K562 (cell line): ENCODE measurements around the gene ERC2.

Experiments used
- CBX2 ChIP-seq: fragments of 200-600 bp; sonication (generic); IDR thresholded peaks from one replicate; pipeline ENCODE4 v1.6.1; 2012; ENCODE audit warnings: mild to moderate bottlenecking, low read length, inconsistent platforms; ENCODE audit not compliant: insufficient read depth, poor library complexity, severe bottlenecking
- CBX5 ChIP-seq: IDR thresholded peaks from 2 replicates; pipeline ENCODE4 v1.6.1; 2014; ENCODE audit warnings: low read depth, borderline replicate concordance
- KDM4B ChIP-seq, 2 experiments: fragments of 450-650 bp in 1 of 2; sonication (generic) in 1 of 2; IDR thresholded peaks; 2 replicates each; pipeline ENCODE4 v1.6.1; 2016 to 2017; ENCODE audit warnings: borderline replicate concordance in 2 of 2, antibody characterized with exemption in 1 of 2, low read depth in 1 of 2, mild to moderate bottlenecking in 1 of 2
- LCOR ChIP-seq: sonication (generic); formaldehyde crosslinking; IDR thresholded peaks from 2 replicates; pipeline ENCODE4 v1.8.0; 2022; ENCODE audit warnings: mild to moderate bottlenecking, missing genetic modification reagents
- MTA2 ChIP-seq: fragments of 450-650 bp; IDR thresholded peaks from 2 replicates; pipeline ENCODE4 v1.6.1; 2016; ENCODE audit warnings: low read depth
- POLR2A ChIP-seq: fragments of 450-650 bp; conservative IDR thresholded peaks from 2 replicates; pipeline ENCODE4 v1.6.1; 2016
- ZNF124 ChIP-seq: sonication (generic); formaldehyde crosslinking; IDR thresholded peaks from 2 replicates; pipeline ENCODE4 v1.8.1; 2022; ENCODE audit warnings: missing genetic modification reagents
- ZZZ3 ChIP-seq: fragments of 450-650 bp; IDR thresholded peaks from 2 replicates; pipeline ENCODE4 v1.6.1; 2016; ENCODE audit warnings: antibody characterized with exemption, mild to moderate bottlenecking, moderate library complexity
- TF ChIP-seq, protein P1 (sequence below), 3 experiments: IDR thresholded peaks in 2 of 3; conservative IDR thresholded peaks in 1 of 3; 2 replicates each; pipeline ENCODE4 v1.5.1; 2011 to 2012; ENCODE audit warnings: low read length in 3 of 3, mild to moderate bottlenecking in 3 of 3, control low read depth in 2 of 3, improper control_type of control experiment in 1 of 3, inconsistent platforms in 1 of 3, low read depth in 1 of 3, mixed read lengths in 1 of 3, moderate library complexity in 1 of 3; ENCODE audit not compliant: insufficient read depth in 2 of 3

DNA sequence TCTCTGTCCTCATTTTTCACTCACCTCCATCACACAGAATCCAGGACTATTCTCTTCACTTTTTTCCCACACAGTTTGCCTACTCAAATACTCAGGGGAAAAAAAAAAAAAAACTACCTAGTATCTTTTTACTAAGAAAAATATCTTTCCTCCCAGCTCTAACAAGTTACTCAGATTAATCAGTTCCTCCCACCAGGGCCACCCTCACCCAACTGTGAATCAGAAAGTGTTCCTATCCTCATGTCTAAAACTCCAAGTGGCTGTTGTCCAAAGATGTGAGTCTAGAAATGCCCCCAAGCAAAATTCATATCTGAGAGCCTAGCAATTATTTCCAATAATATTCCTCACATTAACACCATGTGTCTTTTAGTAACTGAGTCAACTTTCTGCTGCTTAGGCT, 268.0 kb downstream of the ERC2 start:
- no peak for TF ChIP-seq LCOR (CRISPR knock-in tag)
- TF ChIP-seq, protein P1, sequence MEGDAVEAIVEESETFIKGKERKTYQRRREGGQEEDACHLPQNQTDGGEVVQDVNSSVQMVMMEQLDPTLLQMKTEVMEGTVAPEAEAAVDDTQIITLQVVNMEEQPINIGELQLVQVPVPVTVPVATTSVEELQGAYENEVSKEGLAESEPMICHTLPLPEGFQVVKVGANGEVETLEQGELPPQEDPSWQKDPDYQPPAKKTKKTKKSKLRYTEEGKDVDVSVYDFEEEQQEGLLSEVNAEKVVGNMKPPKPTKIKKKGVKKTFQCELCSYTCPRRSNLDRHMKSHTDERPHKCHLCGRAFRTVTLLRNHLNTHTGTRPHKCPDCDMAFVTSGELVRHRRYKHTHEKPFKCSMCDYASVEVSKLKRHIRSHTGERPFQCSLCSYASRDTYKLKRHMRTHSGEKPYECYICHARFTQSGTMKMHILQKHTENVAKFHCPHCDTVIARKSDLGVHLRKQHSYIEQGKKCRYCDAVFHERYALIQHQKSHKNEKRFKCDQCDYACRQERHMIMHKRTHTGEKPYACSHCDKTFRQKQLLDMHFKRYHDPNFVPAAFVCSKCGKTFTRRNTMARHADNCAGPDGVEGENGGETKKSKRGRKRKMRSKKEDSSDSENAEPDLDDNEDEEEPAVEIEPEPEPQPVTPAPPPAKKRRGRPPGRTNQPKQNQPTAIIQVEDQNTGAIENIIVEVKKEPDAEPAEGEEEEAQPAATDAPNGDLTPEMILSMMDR (IDR thresholded peaks at IDR 0.05 in 2 of 3, conservative IDR thresholded peaks at IDR 0.05 in 1 of 3; ENCODE audit: insufficient read depth in 2 of 3, low read depth in 1 of 3, low read length in 3 of 3) = no peak
- no peak for TF ChIP-seq CBX2
- no peak for TF ChIP-seq MTA2
- TF ChIP-seq KDM4B (IDR thresholded peaks at IDR 0.05; ENCODE audit: borderline replicate concordance in 2 of 2, low read depth in 1 of 2) = no peak
- TF ChIP-seq CBX5 = no peak
- TF ChIP-seq ZNF124 = no peak
- no peak for TF ChIP-seq ZZZ3
- no peak for TF ChIP-seq POLR2A
